ENCODE results near the gene ZNF135. TPM values are rescaled to one million over a fixed set of nuclear protein-coding genes. Genes with fewer than 3 reads are reported as not detected.

ZNF135 gene
- total and polyA plus RNA-seq, 2 donors (not counting 3 experiments of a cell fraction or from before 2014, with no cell fraction given): 1.2 to 1.5 TPM

GRCh38 chr19:58059671-58060078, 593 bp downstream of the ZNF135 start:
- no peaks in the 10 kb centered on the region for H3K9me1 ChIP-seq (replicated peaks; ENCODE audit: control insufficient read depth, extremely low read depth, insufficient read depth, low read length)
- ChIA-PET CTCF (no interaction called here), POLR2A (no interaction called here)
- FAIRE-seq (no peak), DNase-seq (ENCODE audit: low read depth, low spot score) (no peak)
- dilution Hi-C loops (cut with MboI; ENCODE audit: extremely low pct_ligation_motif_present, low sequenced_read_pairs): no loop called here
- no peaks in the 10 kb centered on the region for H3K4me1 ChIP-seq (ENCODE audit: control insufficient read depth, extremely low read depth, insufficient read depth, low read length)
- H3K79me2 ChIP-seq (ENCODE audit: control insufficient read depth, insufficient read depth, low read length): no peaks in the 10 kb centered on the region
- no peaks in the 10 kb centered on the region for H3K27me3 ChIP-seq (ENCODE audit: control insufficient read depth in 2 of 2, insufficient read depth in 2 of 2, low read length in 2 of 2)
- H3K27ac ChIP-seq (ENCODE audit: insufficient read depth, low read depth, low read length): no peak overlapping the region
- intact Hi-C loops (cut with micrococcal nuclease): no loop called here
- no peaks in the 10 kb centered on the region for H4K20me1 ChIP-seq (replicated peaks; ENCODE audit: control insufficient read depth, extremely low read depth, insufficient read depth, low read length)
- no TSS peak for BruUV-seq (replicated peaks)
- H2AFZ ChIP-seq (ENCODE audit: low read depth, low read length): no peak overlapping the region
- H3K9ac ChIP-seq (replicated peaks; ENCODE audit: extremely low read depth, insufficient read depth, low read length): no peak overlapping the region
- no peak for TF ChIP-seq JUN (IDR thresholded peaks at IDR 0.05; ENCODE audit: borderline replicate concordance, insufficient read depth, insufficient read length, low read depth)
- no peak for TF ChIP-seq POLR2AphosphoS5 (IDR thresholded peaks at IDR 0.05; ENCODE audit: insufficient read depth, low read depth, low read length)
- no peak for TF ChIP-seq MAX (IDR thresholded peaks at IDR 0.05; ENCODE audit: insufficient read depth, insufficient read length)
- no peak for TF ChIP-seq POLR2A (IDR thresholded peaks at IDR 0.05; ENCODE audit: low read depth, low read length)
- no peak for TF ChIP-seq CTCF (IDR thresholded peaks at IDR 0.05; ENCODE audit: extremely low read depth in 1 of 2, insufficient read depth in 1 of 2, low read depth in 1 of 2, low read length in 2 of 2)
- no peak for TF ChIP-seq MYC (IDR thresholded peaks at IDR 0.05; ENCODE audit: low read depth, low read length)
- TF ChIP-seq GATA2 (IDR thresholded peaks at IDR 0.05; ENCODE audit: insufficient read depth, insufficient read length, low read depth, low read length): no peak
- TF ChIP-seq EZH2 (IDR thresholded peaks at IDR 0.05; ENCODE audit: borderline replicate concordance, low read depth, low read length, severe bottlenecking): no peak
- TF ChIP-seq FOS (IDR thresholded peaks at IDR 0.05; ENCODE audit: borderline replicate concordance, insufficient read depth, low read length): no peak
- no peaks in the 10 kb centered on the region for H3K36me3 ChIP-seq (ENCODE audit: control insufficient read depth in 2 of 2, extremely low read depth in 1 of 2, insufficient read depth in 2 of 2, low read length in 2 of 2)
- no peak overlapping the region for H3K4me2 ChIP-seq (ENCODE audit: insufficient read depth, low read length)
- H3K9me3 ChIP-seq (replicated peaks; ENCODE audit: control insufficient read depth, insufficient read depth, low read length): no peaks in the 10 kb centered on the region
- H3K4me3 ChIP-seq (replicated peaks in 1 of 3; ENCODE audit: insufficient read depth in 1 of 3, low read depth in 1 of 3, low read length in 3 of 3): peak overlapping the region in 1 of 3 experiments; percentile 27
